VCaP (cell line): ENCODE results near the gene XIRP2.

Source experiments
- H3K27ac ChIP-seq: fragments of 450-650 bp; 2 replicates; pipeline ENCODE4 v1.5.1; 2017
- TF ChIP-seq, protein P1 (sequence below): fragments of 450-650 bp; conservative IDR thresholded peaks from 2 replicates; pipeline ENCODE4 v1.5.1; 2017; ENCODE audit warnings: mild to moderate bottlenecking, moderate library complexity

Gene XIRP2

DNA sequence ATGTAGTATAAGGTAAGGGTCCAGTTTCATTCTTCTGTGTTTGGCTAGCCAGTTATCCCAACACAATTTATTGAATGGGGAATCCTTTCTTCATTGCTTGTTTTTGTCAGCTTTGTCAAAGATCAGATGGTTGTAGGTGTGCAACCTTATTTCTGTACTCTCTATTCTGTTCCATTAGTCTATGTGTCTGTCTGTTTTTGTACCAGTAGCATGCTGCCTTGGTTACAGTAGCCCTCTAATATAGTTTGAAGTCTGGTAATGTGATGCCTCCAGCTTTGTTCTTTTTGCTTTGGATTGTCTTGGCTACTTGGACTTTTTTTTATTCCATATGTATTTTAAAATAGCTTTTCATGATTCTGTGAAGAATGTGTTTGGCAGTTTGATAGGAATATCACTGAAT is 222.1 kb downstream of the XIRP2 start:
- H3K27ac ChIP-seq = no peak overlapping the region
- TF ChIP-seq, protein P1, sequence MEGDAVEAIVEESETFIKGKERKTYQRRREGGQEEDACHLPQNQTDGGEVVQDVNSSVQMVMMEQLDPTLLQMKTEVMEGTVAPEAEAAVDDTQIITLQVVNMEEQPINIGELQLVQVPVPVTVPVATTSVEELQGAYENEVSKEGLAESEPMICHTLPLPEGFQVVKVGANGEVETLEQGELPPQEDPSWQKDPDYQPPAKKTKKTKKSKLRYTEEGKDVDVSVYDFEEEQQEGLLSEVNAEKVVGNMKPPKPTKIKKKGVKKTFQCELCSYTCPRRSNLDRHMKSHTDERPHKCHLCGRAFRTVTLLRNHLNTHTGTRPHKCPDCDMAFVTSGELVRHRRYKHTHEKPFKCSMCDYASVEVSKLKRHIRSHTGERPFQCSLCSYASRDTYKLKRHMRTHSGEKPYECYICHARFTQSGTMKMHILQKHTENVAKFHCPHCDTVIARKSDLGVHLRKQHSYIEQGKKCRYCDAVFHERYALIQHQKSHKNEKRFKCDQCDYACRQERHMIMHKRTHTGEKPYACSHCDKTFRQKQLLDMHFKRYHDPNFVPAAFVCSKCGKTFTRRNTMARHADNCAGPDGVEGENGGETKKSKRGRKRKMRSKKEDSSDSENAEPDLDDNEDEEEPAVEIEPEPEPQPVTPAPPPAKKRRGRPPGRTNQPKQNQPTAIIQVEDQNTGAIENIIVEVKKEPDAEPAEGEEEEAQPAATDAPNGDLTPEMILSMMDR = no peak

DNA sequence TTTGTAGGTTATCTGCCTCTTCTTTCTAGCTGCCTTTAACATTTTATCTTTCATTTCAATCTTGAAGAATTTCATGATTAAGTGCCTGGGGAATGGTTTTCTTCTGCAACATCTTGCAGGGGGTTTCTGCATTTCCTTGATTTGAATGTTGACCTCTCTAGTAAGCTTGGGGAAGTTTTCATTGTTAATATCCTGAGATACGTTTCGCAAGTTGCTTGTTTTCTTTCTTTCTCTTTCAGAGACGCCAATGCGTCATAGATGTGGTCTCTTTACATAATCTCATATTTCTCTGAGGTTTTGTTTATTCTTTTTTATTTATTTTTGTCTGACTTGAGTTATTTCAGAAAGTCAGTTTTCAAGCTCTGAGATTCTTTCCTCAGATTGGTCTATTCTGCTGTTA is 225.7 kb downstream of the XIRP2 start:
- TF ChIP-seq, protein P1 = no peak

DNA sequence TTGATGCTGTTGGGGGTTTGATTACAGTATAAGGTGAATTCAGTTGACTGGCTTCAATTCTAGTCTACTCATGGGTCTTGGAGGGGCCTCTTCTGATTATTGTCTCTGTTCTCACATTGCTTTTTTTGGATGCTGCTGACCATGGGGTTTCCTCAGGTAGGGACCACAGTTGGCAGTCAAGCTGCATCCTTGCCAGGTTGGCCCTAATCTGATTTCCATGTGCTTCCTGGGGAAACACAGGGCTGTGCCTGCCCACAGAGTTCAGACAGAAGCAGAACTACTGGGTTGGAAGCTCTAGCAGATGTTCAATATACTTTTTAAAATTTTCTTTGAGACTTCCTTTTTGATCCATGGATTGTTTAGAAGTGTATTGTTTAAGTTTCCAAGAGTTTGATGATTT is 227.3 kb downstream of the XIRP2 start:
- TF ChIP-seq, protein P1 = no peak
- H3K27ac ChIP-seq = no peak overlapping the region

More for the DNA sequence above, 225.7 kb downstream of the XIRP2 start:
- H3K27ac ChIP-seq = no peak overlapping the region

DNA sequence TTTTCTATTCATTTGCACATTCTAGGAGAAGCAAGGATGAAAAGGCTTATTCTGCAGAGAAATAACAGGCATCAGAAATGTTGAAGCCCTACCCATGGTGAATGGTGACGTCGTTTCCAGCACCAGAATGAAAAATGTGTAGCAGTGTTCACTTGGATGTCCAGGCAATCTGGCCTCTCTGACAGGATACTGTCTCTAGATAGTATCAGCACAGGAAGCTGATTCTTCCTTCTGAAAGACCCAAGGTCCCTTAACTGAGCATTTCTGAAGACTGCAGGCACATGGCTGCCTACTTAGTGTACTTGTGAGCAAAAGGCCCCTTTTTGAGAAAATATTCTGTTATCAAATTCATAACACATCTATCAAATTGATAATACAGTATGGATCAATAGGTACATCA is 234.1 kb downstream of the XIRP2 start:
- no peak overlapping the region for H3K27ac ChIP-seq
- TF ChIP-seq, protein P1 = no peak

DNA sequence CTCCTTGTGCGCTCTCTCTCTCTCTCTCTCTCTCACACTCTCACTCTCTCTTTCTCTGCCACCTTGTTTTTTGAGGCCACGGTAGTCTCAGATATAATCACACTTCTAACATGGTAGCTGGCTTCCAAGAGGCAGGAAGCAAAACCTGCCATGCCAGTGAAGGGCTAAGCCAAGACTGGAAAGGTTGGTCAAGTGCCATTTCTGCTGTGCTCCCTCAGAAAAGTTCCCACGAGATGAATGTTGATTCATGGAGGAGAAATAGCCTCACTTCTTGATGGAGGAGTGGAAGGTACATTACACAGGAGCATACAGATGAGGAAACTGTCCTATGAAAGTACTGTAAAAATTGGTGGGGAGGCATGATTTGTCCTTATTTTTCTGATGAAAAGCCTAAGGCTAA is 237.9 kb downstream of the XIRP2 start:
- TF ChIP-seq, protein P1 = no peak
- no peak overlapping the region for H3K27ac ChIP-seq

DNA sequence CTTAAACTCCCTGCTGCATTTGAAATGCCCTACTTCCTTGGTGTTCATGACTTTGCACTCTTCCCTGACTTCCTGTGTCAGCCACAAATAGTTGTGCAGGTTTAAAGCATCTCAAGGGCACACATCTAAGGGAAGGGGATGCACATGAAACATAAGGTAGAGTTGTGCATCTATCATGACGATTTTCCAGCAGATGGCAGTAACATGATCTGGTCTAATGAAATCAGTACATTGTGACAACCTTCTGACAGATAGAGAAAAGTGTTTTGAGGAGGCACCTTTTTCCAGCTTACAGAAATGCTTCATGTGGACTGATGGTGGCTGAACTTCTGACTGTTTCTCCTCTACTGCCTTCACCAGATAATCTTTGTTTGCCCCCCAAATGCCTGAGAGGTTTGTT is 238.9 kb downstream of the XIRP2 start:
- TF ChIP-seq, protein P1 = peak; percentile 63
- H3K27ac ChIP-seq = no peak overlapping the region

DNA sequence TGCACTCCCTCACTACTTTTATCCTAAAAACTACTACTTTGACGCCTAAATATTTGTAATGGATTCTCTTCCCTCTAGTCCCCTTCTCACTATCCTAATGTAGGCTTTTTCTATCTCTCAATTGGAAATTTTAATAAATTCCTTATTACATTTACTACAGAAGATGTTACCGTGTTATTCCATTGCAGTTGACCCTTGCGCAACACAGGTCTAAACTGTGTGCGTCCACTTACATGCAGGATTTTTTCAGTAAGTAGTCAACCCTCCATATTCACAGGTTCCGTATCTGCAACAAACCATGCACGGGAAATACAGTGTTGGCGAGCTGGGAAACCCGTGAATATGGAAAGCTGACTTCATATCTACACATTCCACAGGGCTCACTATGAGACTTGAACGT is 239.8 kb downstream of the XIRP2 start:
- H3K27ac ChIP-seq = no peak overlapping the region
- TF ChIP-seq, protein P1 = no peak

DNA sequence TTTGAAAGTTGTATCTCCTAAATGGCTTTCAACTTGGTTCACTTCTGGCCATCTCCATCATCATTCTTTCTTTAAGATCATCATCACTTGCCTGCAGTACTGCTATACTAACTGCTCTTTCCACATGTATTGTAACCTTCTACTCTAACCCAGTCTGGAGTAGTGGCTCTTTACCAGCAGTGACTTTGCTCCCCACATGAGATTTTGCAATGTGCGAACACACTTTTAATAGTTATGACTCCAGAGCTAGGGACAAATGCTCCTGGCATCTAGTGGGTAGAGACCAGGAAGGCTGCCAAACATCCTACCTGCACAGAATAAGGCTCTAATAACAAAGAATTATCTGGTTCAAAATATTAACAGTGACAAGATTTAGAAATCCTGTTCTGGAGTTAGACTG is 243.8 kb downstream of the XIRP2 start:
- no peak overlapping the region for H3K27ac ChIP-seq
- TF ChIP-seq, protein P1 = no peak
